T-cell (primary cell): Measurements from ENCODE around the gene PCMTD2. TPM values are rescaled to one million over a fixed set of nuclear protein-coding genes. Genes with fewer than 3 reads are reported as not detected.

ENCODE experiments used
- ATAC-seq, 4 experiments: fragments of 200-7000 bp in 3 of 4; fragments of 150-1000 bp in 1 of 4; cut with Tn5 transposase; replicated peaks in 1 of 4; 1 replicate in 3 of 4; 2 replicates in 1 of 4; pipeline ENCODE4 v1.10.0; 2021; ENCODE audit warnings: moderate library complexity in 3 of 4, mild to moderate bottlenecking in 2 of 4, moderate number of reproducible peaks in 1 of 4
- CTCF ChIA-PET, 2 donors: fragments of 300-600 bp; sonication (Branson Sonifier 250); formaldehyde crosslinking; loops; one replicate each; lab custom pipeline; 2022; ENCODE audit warnings: antibody characterized with exemption in 2 of 2; lab: Charles Lee
- POLR2A ChIA-PET, 2 donors: fragments of 300-600 bp; sonication (Branson Sonifier 250); formaldehyde crosslinking; loops; one replicate each; lab custom pipeline; 2022; ENCODE audit warnings: antibody characterized with exemption in 2 of 2; lab: Charles Lee
- DNase-seq, 35 experiments: peaks; one replicate each; pipeline versions ENCODE4 v3.0.0 to v3.0.0-alpha.2; 2013 to 2023
- H3K27ac ChIP-seq: one replicate; pipeline ENCODE4 v1.5.1; 2013; ENCODE audit warnings: low read length
- H3K27me3 ChIP-seq, 2 experiments: replicated peaks in 1 of 2; 1 replicate in 1 of 2; 2 replicates in 1 of 2; pipeline versions ENCODE4 v1.6.1 to v1.7.0; 2013; ENCODE audit warnings: low read length in 1 of 2, mixed read lengths in 1 of 2; ENCODE audit not compliant: control insufficient read depth in 2 of 2, insufficient read depth in 2 of 2; ENCODE audit errors: extremely low read depth in 1 of 2
- H3K36me3 ChIP-seq, 2 donors: 1 replicate in 1 of 2; 2 replicates in 1 of 2; pipeline versions ENCODE4 v1.6.1 to v1.7.0; 2013; ENCODE audit warnings: low read length in 1 of 2; ENCODE audit not compliant: control insufficient read depth in 2 of 2, insufficient read depth in 1 of 2; ENCODE audit errors: extremely low read depth in 1 of 2
- H3K4me1 ChIP-seq, 2 experiments: 1 replicate in 1 of 2; 2 replicates in 1 of 2; pipeline versions ENCODE4 v1.6.1 to v1.7.0; 2013; ENCODE audit warnings: low read length in 2 of 2, mixed read lengths in 1 of 2; ENCODE audit not compliant: insufficient read depth in 2 of 2, control insufficient read depth in 1 of 2; ENCODE audit errors: extremely low read depth in 1 of 2
- H3K4me3 ChIP-seq, 2 donors: 1 replicate in 1 of 2; 2 replicates in 1 of 2; pipeline versions ENCODE4 v1.5.1 to v1.7.0; 2013; ENCODE audit warnings: mild to moderate bottlenecking in 2 of 2, low read length in 1 of 2, moderate library complexity in 1 of 2; ENCODE audit not compliant: control insufficient read depth in 1 of 2; ENCODE audit errors: extremely low read depth in 1 of 2
- H3K9me3 ChIP-seq: 2 replicates; pipeline ENCODE4 v1.7.0; 2013
- H3K27ac Mint-ChIP-seq, 2 donors: one replicate each; pipeline ENCODE4 v1.8.0; 2020 to 2021; ENCODE audit warnings: mild to moderate bottlenecking in 2 of 2, mixed read lengths in 2 of 2
- H3K27me3 Mint-ChIP-seq, 2 donors: one replicate each; pipeline ENCODE4 v1.8.0; 2021 to 2022; ENCODE audit warnings: mixed read lengths in 2 of 2
- H3K36me3 Mint-ChIP-seq: one replicate; pipeline ENCODE4 v1.8.0; 2021; ENCODE audit warnings: mixed read lengths
- H3K4me1 Mint-ChIP-seq, 3 donors: one replicate each; pipeline ENCODE4 v1.8.0; 2020 to 2022; ENCODE audit warnings: mixed read lengths in 3 of 3, mild to moderate bottlenecking in 1 of 3
- H3K4me3 Mint-ChIP-seq, 3 donors: one replicate each; pipeline ENCODE4 v1.8.0; 2020 to 2022; ENCODE audit warnings: mild to moderate bottlenecking in 3 of 3, mixed read lengths in 3 of 3, moderate library complexity in 3 of 3
- H3K9me3 Mint-ChIP-seq, 3 donors: one replicate each; pipeline ENCODE4 v1.8.0; 2020 to 2022; ENCODE audit warnings: mixed read lengths in 3 of 3
- WGBS: methylation state at CpG from one replicate; pipeline ENCODE4 v1.1.5; 2013; ENCODE audit warnings: missing lambda C conversion rate; ENCODE audit not compliant: insufficient coverage; 5-methylcytosine and 5-hydroxymethylcytosine counted together
- total RNA-seq, 35 experiments: library from RNA in 6 of 35; stranded (reverse) in 6 of 35; fragments of 120-200 nt in 1 of 35; gene quantifications; one replicate each; pipeline versions ENCODE4 v1.2.1 to v1.2.4 and lab custom pipeline; 2013 to 2026

PCMTD2 gene
- total RNA-seq, 5 donors from 2014 or later (not counting 1 experiment from before 2014, with no cell fraction given): 92.0 to 175 (median 160) TPM

GRCh38 chr20:64240243-64241015, 15.1 kb upstream of the PCMTD2 start:
- peaks cover 0 to 8% (median 7%) of the 10 kb centered on the region in 3 donors for H3K4me1 Mint-ChIP-seq
- H3K27me3 ChIP-seq: peaks cover 0 to 30% of the 10 kb centered on the region in 2 experiments
- H3K27me3 Mint-ChIP-seq: peaks cover 5 to 9% of the 10 kb centered on the region in 2 donors
- no peaks in the 10 kb centered on the region for H3K9me3 ChIP-seq
- no peaks in the 10 kb centered on the region for H3K9me3 Mint-ChIP-seq
- peaks cover 2 to 13% of the 10 kb centered on the region in 2 experiments for H3K4me1 ChIP-seq
- no peaks in the 10 kb centered on the region for H3K36me3 ChIP-seq
- H3K27ac ChIP-seq: no peak overlapping the region
- CTCF ChIA-PET: no interaction called here
- H3K27ac Mint-ChIP-seq: no peak overlapping the region
- H3K36me3 Mint-ChIP-seq: no peaks in the 10 kb centered on the region
- H3K4me3 Mint-ChIP-seq: no peak overlapping the region
- DNase-seq (peak in 2 of 35 experiments; percentile 3 to 19), ATAC-seq (no peak)
- WGBS: 88% methylated on average over 25 of the region's 26 CpGs
- POLR2A ChIA-PET: no interaction called here
- H3K4me3 ChIP-seq: no peak overlapping the region

- no peaks in the 10 kb centered on the region for H3K36me3 ChIP-seq
- WGBS: 78% methylated on average over 3 of the region's 8 CpGs
- no peaks in the 10 kb centered on the region for H3K9me3 ChIP-seq
- no peak for ATAC-seq
- peaks cover 0 to 11% (median 7%) of the 10 kb centered on the region in 3 donors for H3K4me1 Mint-ChIP-seq
- H3K27ac ChIP-seq: no peak overlapping the region
- DNase-seq: peak in 1 of 35 experiments; percentile 21
- no peak overlapping the region for H3K27ac Mint-ChIP-seq
- H3K4me1 ChIP-seq: peaks cover 2 to 13% of the 10 kb centered on the region in 2 experiments
- no peak overlapping the region for H3K4me3 Mint-ChIP-seq
- CTCF ChIA-PET: no interaction called here
- peaks cover 0 to 34% of the 10 kb centered on the region in 2 experiments for H3K27me3 ChIP-seq
- POLR2A ChIA-PET: no interaction called here
- H3K9me3 Mint-ChIP-seq: no peaks in the 10 kb centered on the region
- peaks cover 7 to 14% of the 10 kb centered on the region in 2 donors for H3K27me3 Mint-ChIP-seq
- H3K4me3 ChIP-seq: no peak overlapping the region
- no peaks in the 10 kb centered on the region for H3K36me3 Mint-ChIP-seq
Observed at GRCh38 chr20:64241061-64241460, 14.5 kb upstream of the PCMTD2 start.

- Histone ChIP-seq H3K4me1 (peaks cover 2 to 13% of the 10 kb centered on the region in 2 experiments), H3K36me3 (no peaks in the 10 kb centered on the region), H3K4me3 (no peak overlapping the region), H3K27ac (no peak overlapping the region), H3K9me3 (no peaks in the 10 kb centered on the region), H3K27me3 (peaks cover 0 to 40% of the 10 kb centered on the region in 2 experiments)
- Mint-ChIP-seq H3K4me1 (peaks cover 0 to 11% (median 7%) of the 10 kb centered on the region in 3 donors), H3K9me3 (no peaks in the 10 kb centered on the region), H3K27ac (no peak overlapping the region), H3K27me3 (peaks cover 15 to 21% of the 10 kb centered on the region in 2 donors), H3K36me3 (no peaks in the 10 kb centered on the region), H3K4me3 (no peak overlapping the region)
- no peak for ATAC-seq
- POLR2A ChIA-PET: interaction anchor here in 1 of 2 donors (0.5 kb wide), 1 partner anchor 181 kb away, joined by 17 read pairs; no protein-coding TSS in a partner anchor
- CTCF ChIA-PET: no interaction called here
- DNase-seq: no peak
- 87% methylated on average over 9 of the region's 19 CpGs for WGBS
Observed at GRCh38 chr20:64242003-64242796, 13.3 kb upstream of the PCMTD2 start.

GRCh38 chr20:64242797-64243475, 12.6 kb upstream of the PCMTD2 start:
- CTCF ChIA-PET: interaction anchor here in 1 of 2 donors (0.5 kb wide), 1 partner anchor 622 kb away, joined by 3 read pairs; no protein-coding TSS in a partner anchor
- no peak overlapping the region for H3K4me3 Mint-ChIP-seq

GRCh38 chr20:64244281-64244805, 11.2 kb upstream of the PCMTD2 start:
- POLR2A ChIA-PET: no interaction called here

More at GRCh38 chr20:64242797-64243475, 12.6 kb upstream of the PCMTD2 start:
- Histone ChIP-seq H3K27ac (no peak overlapping the region), H3K27me3 (peaks cover 0 to 44% of the 10 kb centered on the region in 2 experiments), H3K4me3 (no peak overlapping the region), H3K36me3 (no peaks in the 10 kb centered on the region), H3K4me1 (peaks cover 2 to 13% of the 10 kb centered on the region in 2 experiments), H3K9me3 (no peaks in the 10 kb centered on the region)
- peak in 2 of 35 experiments; percentile 3 to 21 for DNase-seq
- no peak for ATAC-seq
- H3K27me3 Mint-ChIP-seq: peaks cover 15 to 26% of the 10 kb centered on the region in 2 donors
- no peak overlapping the region for H3K27ac Mint-ChIP-seq
- H3K36me3 Mint-ChIP-seq: no peaks in the 10 kb centered on the region
- POLR2A ChIA-PET: interaction anchor here in 1 of 2 donors (0.5 kb wide), 1 partner anchor 182 kb away, joined by 17 read pairs; no protein-coding TSS in a partner anchor
- H3K9me3 Mint-ChIP-seq: no peaks in the 10 kb centered on the region
- WGBS: 72% methylated on average over 3 of the region's 4 CpGs
- H3K4me1 Mint-ChIP-seq: peaks cover 0 to 11% (median 7%) of the 10 kb centered on the region in 3 donors

More at GRCh38 chr20:64244281-64244805, 11.2 kb upstream of the PCMTD2 start:
- peaks cover 15 to 26% of the 10 kb centered on the region in 2 donors for H3K27me3 Mint-ChIP-seq
- Histone ChIP-seq H3K9me3 (no peaks in the 10 kb centered on the region), H3K27me3 (peaks cover 0 to 49% of the 10 kb centered on the region in 2 experiments), H3K4me1 (peaks cover 2 to 13% of the 10 kb centered on the region in 2 experiments), H3K36me3 (no peaks in the 10 kb centered on the region), H3K4me3 (no peak overlapping the region), H3K27ac (no peak overlapping the region)
- H3K36me3 Mint-ChIP-seq: no peaks in the 10 kb centered on the region
- CTCF ChIA-PET: no interaction called here
- 55% methylated on average over 2 of the region's 2 CpGs for WGBS
- ATAC-seq: no peak
- no peaks in the 10 kb centered on the region for H3K9me3 Mint-ChIP-seq
- H3K4me1 Mint-ChIP-seq: peaks cover 0 to 11% (median 7%) of the 10 kb centered on the region in 3 donors
- peak in 1 of 35 experiments; percentile 2 for DNase-seq
- H3K27ac Mint-ChIP-seq: no peak overlapping the region
- H3K4me3 Mint-ChIP-seq: no peak overlapping the region
